Liver (tissue), 9 donors: ENCODE results near the gene KIAA0825. TPM values are rescaled to one million over a fixed set of nuclear protein-coding genes. Genes with fewer than 3 reads are reported as not detected.

Experiments
- DNase-seq: peaks from one replicate; pipeline ENCODE4 v3.0.0-alpha.2; 2017; ENCODE audit warnings: low spot score
- H3K27ac ChIP-seq, 2 donors: one replicate each; pipeline ENCODE4 v1.7.0; 2013; ENCODE audit warnings: inconsistent platforms in 2 of 2, low read length in 2 of 2, control low read depth in 1 of 2, low read depth in 1 of 2, mild to moderate bottlenecking in 1 of 2
- H3K27me3 ChIP-seq, 4 donors: one replicate each; pipeline versions ENCODE4 v1.6.1 to v1.7.0; 2013; ENCODE audit warnings: low read length in 3 of 4, inconsistent platforms in 1 of 4, mild to moderate bottlenecking in 1 of 4, moderate library complexity in 1 of 4; ENCODE audit not compliant: control insufficient read depth in 4 of 4, insufficient read depth in 4 of 4
- H3K36me3 ChIP-seq, 4 donors: one replicate each; pipeline versions ENCODE4 v1.6.1 to v1.7.0; 2013; ENCODE audit warnings: low read length in 3 of 4, mild to moderate bottlenecking in 3 of 4, low read depth in 1 of 4, moderate library complexity in 1 of 4; ENCODE audit not compliant: control insufficient read depth in 4 of 4, insufficient read depth in 3 of 4
- H3K4me1 ChIP-seq, 4 donors: one replicate each; pipeline versions ENCODE4 v1.6.1 to v1.7.0; 2013; ENCODE audit warnings: low read length in 3 of 4, mild to moderate bottlenecking in 3 of 4, moderate library complexity in 1 of 4; ENCODE audit not compliant: control insufficient read depth in 4 of 4, insufficient read depth in 4 of 4
- H3K4me3 ChIP-seq, 3 donors: one replicate each; pipeline versions ENCODE4 v1.6.1 to v1.7.0; 2013; ENCODE audit warnings: low read length in 3 of 3, control low read depth in 1 of 3, low read depth in 1 of 3, mild to moderate bottlenecking in 1 of 3
- H3K9ac ChIP-seq, 2 donors: one replicate each; pipeline ENCODE4 v1.7.0; 2013; ENCODE audit warnings: low read length in 2 of 2, mild to moderate bottlenecking in 2 of 2, moderate library complexity in 2 of 2, control low read depth in 1 of 2, low read depth in 1 of 2
- H3K9me3 ChIP-seq, 4 donors: one replicate each; pipeline versions ENCODE4 v1.6.1 to v1.7.0; 2013; ENCODE audit warnings: low read length in 3 of 4; ENCODE audit not compliant: control insufficient read depth in 4 of 4
- ATF3 ChIP-seq: IDR thresholded peaks from 2 replicates; pipeline ENCODE4 v1.6.1; 2016; ENCODE audit warnings: antibody characterized with exemption
- CTCF ChIP-seq: fragments of 150-350 bp; IDR thresholded peaks from 2 replicates; pipeline ENCODE4 v1.5.1; 2017; ENCODE audit warnings: improper control_type of control experiment, low read depth, low read length; ENCODE audit not compliant: missing input control
- EGR1 ChIP-seq, 2 donors: IDR thresholded peaks; 2 replicates each; pipeline ENCODE4 v1.6.1; 2016 to 2018; ENCODE audit warnings: antibody characterized with exemption in 2 of 2, low read depth in 2 of 2
- FOXA1 ChIP-seq: IDR thresholded peaks from 2 replicates; pipeline ENCODE4 v1.6.1; 2016; ENCODE audit warnings: antibody characterized with exemption
- FOXA2 ChIP-seq: IDR thresholded peaks from 2 replicates; pipeline ENCODE4 v1.6.1; 2016; ENCODE audit warnings: antibody characterized with exemption
- GABPA ChIP-seq, 2 donors: IDR thresholded peaks in 1 of 2; conservative IDR thresholded peaks in 1 of 2; 2 replicates each; pipeline ENCODE4 v1.6.1; 2016; ENCODE audit warnings: antibody characterized with exemption in 2 of 2, mild to moderate bottlenecking in 1 of 2, moderate library complexity in 1 of 2
- HNF4A ChIP-seq, 2 donors: conservative IDR thresholded peaks; 2 replicates each; pipeline ENCODE4 v1.6.1; 2016; ENCODE audit warnings: antibody characterized with exemption in 2 of 2, mild to moderate bottlenecking in 2 of 2
- HNF4G ChIP-seq: IDR thresholded peaks from 2 replicates; pipeline ENCODE4 v1.6.1; 2016; ENCODE audit warnings: antibody characterized with exemption
- JUND ChIP-seq, 2 donors: IDR thresholded peaks; 2 replicates each; pipeline ENCODE4 v1.6.1; 2016; ENCODE audit warnings: antibody characterized with exemption in 2 of 2
- MAX ChIP-seq: IDR thresholded peaks from 2 replicates; pipeline ENCODE4 v1.6.1; 2016; ENCODE audit warnings: antibody characterized with exemption
- NR2F2 ChIP-seq: IDR thresholded peaks from 2 replicates; pipeline ENCODE4 v1.6.1; 2016; ENCODE audit warnings: antibody characterized with exemption
- RAD21 ChIP-seq, 2 donors: IDR thresholded peaks; 2 replicates each; pipeline ENCODE4 v1.6.1; 2016; ENCODE audit warnings: antibody characterized with exemption in 2 of 2, mild to moderate bottlenecking in 2 of 2
- REST ChIP-seq: IDR thresholded peaks from 2 replicates; pipeline ENCODE4 v1.6.1; 2016; ENCODE audit warnings: antibody characterized with exemption, mild to moderate bottlenecking
- RXRA ChIP-seq, 2 donors: IDR thresholded peaks; 2 replicates each; pipeline ENCODE4 v1.6.1; 2017 to 2018; ENCODE audit warnings: antibody characterized with exemption in 2 of 2, mild to moderate bottlenecking in 1 of 2
- TAF1 ChIP-seq: conservative IDR thresholded peaks from 2 replicates; pipeline ENCODE4 v1.6.1; 2016; ENCODE audit warnings: antibody characterized with exemption, mild to moderate bottlenecking
- YY1 ChIP-seq: IDR thresholded peaks from 2 replicates; pipeline ENCODE4 v1.6.1; 2016; ENCODE audit warnings: antibody characterized with exemption, mild to moderate bottlenecking
- ZBTB33 ChIP-seq: IDR thresholded peaks from 2 replicates; pipeline ENCODE4 v1.6.1; 2016; ENCODE audit warnings: antibody characterized with exemption
- WGBS: extraction: QIAGEN DNeasy Blood & Tissue Kit; methylation state at CpG from one replicate; pipeline ENCODE4 v1.1.7; 2013; 5-methylcytosine and 5-hydroxymethylcytosine counted together
- polyA plus RNA-seq, 2 donors: library from polyadenylated mRNA; stranded (reverse) in 1 of 2; unstranded in 1 of 2; fragments of 200-250 nt in 1 of 2; fragments of >200 nt in 1 of 2; fragmentation: Nextera tagmentation in 1 of 2; extraction: Ambion mirVana in 1 of 2; gene quantifications; one replicate each; pipeline versions ENCODE4 v1.2.1 to v1.2.3, GENCODE V29; 2013 to 2015
- total RNA-seq, 2 donors: library from RNA; depleted of rRNA; stranded (reverse); fragments of >200 nt; gene quantifications; one replicate each; pipeline ENCODE4 v1.2.3, GENCODE V29; 2014
- donor health status: healthy.
- donor health status: healthy.
- donor health status: healthy.
- donor health status: healthy.
- donor health status: healthy.

The KIAA0825 gene
- total and polyA plus RNA-seq, 4 donors = 0.25 to 3.2 (median 1.2) TPM

- WGBS = 77% methylated on average over 6 of the region's 6 CpGs
- no peak overlapping the region for H3K27ac ChIP-seq
- H3K4me3 ChIP-seq = no peak overlapping the region
- no peaks in the 10 kb centered on the region for H3K9me3 ChIP-seq
- H3K27me3 ChIP-seq = no peaks in the 10 kb centered on the region
- DNase-seq = no peak
- no peaks in the 10 kb centered on the region for H3K36me3 ChIP-seq
- H3K9ac ChIP-seq = no peak overlapping the region
- no peaks in the 10 kb centered on the region for H3K4me1 ChIP-seq
- TF ChIP-seq ATF3 (no peak), YY1 (no peak), GABPA (IDR thresholded peaks at IDR 0.05 in 1 of 2, conservative IDR thresholded peaks at IDR 0.05 in 1 of 2) (no peak), RXRA (IDR thresholded peaks at IDR 0.05) (no peak), FOXA1 (no peak), HNF4A (conservative IDR thresholded peaks at IDR 0.05) (no peak), MAX (no peak), FOXA2 (no peak), CTCF (no peak), TAF1 (no peak)
Measured at GRCh38 chr5:94316916-94317838, 301.2 kb downstream of the KIAA0825 start.

GRCh38 chr5:94314460-94315131, 303.8 kb downstream of the KIAA0825 start:
- DNase-seq = no peak
- Histone ChIP-seq H3K27ac (no peak overlapping the region), H3K4me1 (no peaks in the 10 kb centered on the region), H3K4me3 (no peak overlapping the region), H3K9ac (no peak overlapping the region), H3K27me3 (no peaks in the 10 kb centered on the region), H3K9me3 (no peaks in the 10 kb centered on the region), H3K36me3 (no peaks in the 10 kb centered on the region)
- TF ChIP-seq RAD21 (IDR thresholded peaks at IDR 0.05) (no peak), MAX (no peak), JUND (IDR thresholded peaks at IDR 0.05) (no peak), EGR1 (IDR thresholded peaks at IDR 0.05; ENCODE audit: low read depth in 2 of 2) (no peak), NR2F2 (no peak), GABPA (IDR thresholded peaks at IDR 0.05 in 1 of 2, conservative IDR thresholded peaks at IDR 0.05 in 1 of 2) (no peak), CTCF (no peak), HNF4A (conservative IDR thresholded peaks at IDR 0.05) (no peak), FOXA1 (no peak), HNF4G (no peak), ZBTB33 (no peak), REST (no peak), TAF1 (no peak)
- 90% methylated on average over 7 of the region's 7 CpGs for WGBS
